ACC112 (cell line): ENCODE data around the gene ADGRV1.
"Not testable (repeated sequence)": the region's sequence is repeated elsewhere in the genome, so short reads cannot be mapped to it uniquely, and the experiment has no call there.

Source experiments
- H2AFZ ChIP-seq: fragments of 200-600 bp; sonication (generic); one replicate; pipeline ENCODE4 v1.6.0; 2017; ENCODE audit warnings: antibody characterized with exemption, low read length; ENCODE audit not compliant: unreplicated experiment
- H3K27ac ChIP-seq: fragments of 200-600 bp; sonication (generic); 2 replicates; pipeline ENCODE4 v1.5.1; 2014; ENCODE audit warnings: low read depth, mild to moderate bottlenecking, antibody characterized with exemption, low read length, moderate library complexity
- H3K27me3 ChIP-seq: fragments of 200-600 bp; sonication (generic); 2 replicates; pipeline ENCODE4 v1.6.1; 2014; ENCODE audit warnings: mild to moderate bottlenecking, antibody characterized with exemption, low read length, moderate library complexity, mixed read lengths; ENCODE audit not compliant: insufficient read depth
- H3K36me3 ChIP-seq: fragments of 200-600 bp; sonication (generic); 2 replicates; pipeline ENCODE4 v1.6.1; 2016; ENCODE audit warnings: mild to moderate bottlenecking, antibody characterized with exemption, low read length, moderate library complexity, mixed read lengths; ENCODE audit not compliant: insufficient read depth
- H3K4me1 ChIP-seq: fragments of 200-600 bp; sonication (generic); one replicate; pipeline ENCODE4 v1.6.1; 2016; ENCODE audit warnings: low read length, mixed read lengths; ENCODE audit not compliant: insufficient read depth, unreplicated experiment, control insufficient read depth
- H3K4me3 ChIP-seq: fragments of 200-600 bp; sonication (generic); 2 replicates; pipeline ENCODE4 v1.5.1; 2014; ENCODE audit warnings: mild to moderate bottlenecking, low read depth, low read length
- H3K79me2 ChIP-seq: fragments of 200-600 bp; sonication (generic); one replicate; pipeline ENCODE4 v1.6.0; 2016; ENCODE audit warnings: low read length; ENCODE audit not compliant: control insufficient read depth, unreplicated experiment, insufficient read depth

ADGRV1 gene

GRCh38 chr5:91042247-91042935, 483.8 kb downstream of the ADGRV1 start:
- no peak overlapping the region for H2AFZ ChIP-seq
- no peaks in the 10 kb centered on the region for H3K4me1 ChIP-seq
- no peak overlapping the region for H3K27ac ChIP-seq
- H3K27me3 ChIP-seq: 0 out of 2 replicates have a peak, but pooled peaks cover 4% of the 10 kb centered on the region
- H3K36me3 ChIP-seq: no peaks in the 10 kb centered on the region
- H3K4me3 ChIP-seq: no peak overlapping the region
- no peaks in the 10 kb centered on the region for H3K79me2 ChIP-seq

- no peak overlapping the region for H3K4me3 ChIP-seq
- no peaks in the 10 kb centered on the region for H3K36me3 ChIP-seq
- H2AFZ ChIP-seq: no peak overlapping the region
- H3K4me1 ChIP-seq: no peaks in the 10 kb centered on the region
- no peak overlapping the region for H3K27ac ChIP-seq
- H3K79me2 ChIP-seq: no peaks in the 10 kb centered on the region
- 0 out of 2 replicates have a peak, but pooled peaks cover 4% of the 10 kb centered on the region for H3K27me3 ChIP-seq
Measured at GRCh38 chr5:91042936-91043255, 484.3 kb downstream of the ADGRV1 start.

- H3K27ac ChIP-seq: no peak overlapping the region
- H3K36me3 ChIP-seq: no peaks in the 10 kb centered on the region
- no peak overlapping the region for H2AFZ ChIP-seq
- H3K4me3 ChIP-seq: no peak overlapping the region
- H3K79me2 ChIP-seq: no peaks in the 10 kb centered on the region
- H3K27me3 ChIP-seq: 0 out of 2 replicates have a peak, but pooled peaks cover 4% of the 10 kb centered on the region
- H3K4me1 ChIP-seq: peaks cover 7% of the 10 kb centered on the region
Measured at GRCh38 chr5:91048073-91048472, 489.5 kb downstream of the ADGRV1 start.

- no peak overlapping the region for H3K27ac ChIP-seq
- H3K4me1 ChIP-seq: peaks cover 12% of the 10 kb centered on the region
- H3K36me3 ChIP-seq: no peaks in the 10 kb centered on the region
- H2AFZ ChIP-seq: no peak overlapping the region
- H3K79me2 ChIP-seq: no peaks in the 10 kb centered on the region
- 0 out of 2 replicates have a peak, but pooled peaks cover 4% of the 10 kb centered on the region for H3K27me3 ChIP-seq
- H3K4me3 ChIP-seq: no peak overlapping the region
Measured at GRCh38 chr5:91049112-91049511, 490.5 kb downstream of the ADGRV1 start.

- no peaks in the 10 kb centered on the region for H3K36me3 ChIP-seq
- H3K4me1 ChIP-seq: peaks cover 12% of the 10 kb centered on the region
- H2AFZ ChIP-seq: no peak overlapping the region
- no peaks in the 10 kb centered on the region for H3K79me2 ChIP-seq
- 0 out of 2 replicates have a peak, but pooled peaks cover under 1% of the 10 kb centered on the region for H3K27me3 ChIP-seq
- H3K27ac ChIP-seq: no peak overlapping the region
- no peak overlapping the region for H3K4me3 ChIP-seq
Measured at GRCh38 chr5:91049800-91050199, 491.2 kb downstream of the ADGRV1 start.

GRCh38 chr5:91052411-91052810, 493.8 kb downstream of the ADGRV1 start:
- not testable (repeated sequence) for H3K27ac ChIP-seq, H2AFZ ChIP-seq, H3K36me3 ChIP-seq, H3K79me2 ChIP-seq, H3K27me3 ChIP-seq, H3K4me3 ChIP-seq
- peaks cover 12% of the 10 kb centered on the region for H3K4me1 ChIP-seq

GRCh38 chr5:91052977-91053740, 494.6 kb downstream of the ADGRV1 start:
- Histone ChIP-seq H3K4me3 (no peak overlapping the region), H3K4me1 (peaks cover 12% of the 10 kb centered on the region), H2AFZ (no peak overlapping the region), H3K27me3 (no peaks in the 10 kb centered on the region), H3K36me3 (no peaks in the 10 kb centered on the region), H3K79me2 (no peaks in the 10 kb centered on the region), H3K27ac (no peak overlapping the region)

- Histone ChIP-seq H3K79me2 (no peaks in the 10 kb centered on the region), H3K27ac (no peak overlapping the region), H3K36me3 (no peaks in the 10 kb centered on the region), H3K4me1 (peaks cover 12% of the 10 kb centered on the region), H3K27me3 (no peaks in the 10 kb centered on the region), H2AFZ (no peak overlapping the region), H3K4me3 (no peak overlapping the region)
Measured at GRCh38 chr5:91053741-91054025, 495.1 kb downstream of the ADGRV1 start.

GRCh38 chr5:91058155-91058554, 499.6 kb downstream of the ADGRV1 start:
- H3K27me3 ChIP-seq: peaks cover 3% of the 10 kb centered on the region; the same call in 1 of the 2 replicates
- no peak overlapping the region for H3K4me3 ChIP-seq
- no peaks in the 10 kb centered on the region for H3K79me2 ChIP-seq
- peaks cover 5% of the 10 kb centered on the region for H3K4me1 ChIP-seq
- H2AFZ ChIP-seq: no peak overlapping the region
- no peaks in the 10 kb centered on the region for H3K36me3 ChIP-seq
- H3K27ac ChIP-seq: no peak overlapping the region

GRCh38 chr5:91058575-91058974, 500.0 kb downstream of the ADGRV1 start:
- peaks cover 3% of the 10 kb centered on the region; the same call in 1 of the 2 replicates for H3K27me3 ChIP-seq
- H3K4me3 ChIP-seq: no peak overlapping the region
- H3K4me1 ChIP-seq: peaks cover 3% of the 10 kb centered on the region
- H3K27ac ChIP-seq: no peak overlapping the region
- H3K79me2 ChIP-seq: no peaks in the 10 kb centered on the region
- H3K36me3 ChIP-seq: no peaks in the 10 kb centered on the region
- no peak overlapping the region for H2AFZ ChIP-seq

- Histone ChIP-seq H3K79me2 (no peaks in the 10 kb centered on the region), H2AFZ (no peak overlapping the region), H3K4me3 (no peak overlapping the region), H3K27me3 (peaks cover 3% of the 10 kb centered on the region; the same call in 1 of the 2 replicates), H3K27ac (no peak overlapping the region), H3K36me3 (no peaks in the 10 kb centered on the region), H3K4me1 (peaks cover 5% of the 10 kb centered on the region)
Measured at GRCh38 chr5:91059409-91059808, 500.8 kb downstream of the ADGRV1 start.
